Embryonic facial prominence (tissue), 1 donor: Measurements from ENCODE around the gene GAST.

Experiments
- DNase-seq: peaks from one replicate; pipeline ENCODE4 v3.0.0-alpha.2; 2016; ENCODE audit errors: extremely low spot score

GAST gene

GRCh38 chr17:41739661-41740352 lies 27.7 kb downstream of the GAST start:
- no peak for DNase-seq

GRCh38 chr17:41740506-41740905 lies 28.4 kb downstream of the GAST start:
- no peak for DNase-seq

GRCh38 chr17:41741709-41742108 lies 29.6 kb downstream of the GAST start:
- no peak for DNase-seq

DNA sequence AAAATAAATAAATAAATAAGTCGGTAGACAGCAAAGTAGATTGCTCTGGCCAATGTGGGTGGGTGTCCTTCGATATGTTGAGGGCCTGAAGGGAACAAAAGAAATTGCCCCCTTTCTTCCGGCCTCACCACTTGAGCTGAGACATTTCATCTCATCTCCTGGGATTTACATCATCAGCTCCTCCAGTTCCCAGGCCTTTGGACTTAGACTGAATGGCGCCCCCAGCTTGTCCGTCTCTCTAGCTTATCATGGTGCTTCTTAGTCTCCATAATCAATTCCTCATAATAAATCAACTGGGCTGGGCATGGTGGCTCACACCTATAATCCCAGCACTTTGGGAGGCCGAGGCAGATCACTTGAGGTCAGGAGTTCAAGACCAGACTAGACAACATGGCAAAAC lies 36.1 kb downstream of the GAST start:
- DNase-seq = no peak

- DNase-seq = no peak
Measured at GRCh38 chr17:41750862-41751261, 38.7 kb downstream of the GAST start.

DNA sequence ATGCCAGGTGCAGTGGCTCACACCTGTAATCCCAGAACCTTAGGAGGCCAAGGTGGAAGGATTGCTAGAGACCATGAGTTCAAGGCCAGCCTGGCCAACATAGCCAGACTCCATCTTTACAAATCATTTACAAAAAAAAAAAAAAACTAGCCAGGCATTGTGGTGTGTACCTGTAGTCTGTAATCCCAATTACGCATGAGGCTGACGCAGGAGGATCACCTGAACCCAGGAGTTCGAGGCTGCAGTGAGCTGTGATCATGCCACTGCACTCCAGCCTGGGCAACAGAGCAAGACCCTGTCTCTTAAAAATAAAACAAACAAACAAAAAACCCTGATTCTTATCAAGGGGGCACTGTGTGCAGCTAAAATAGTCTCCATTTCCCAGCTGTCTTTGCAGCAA lies 39.2 kb downstream of the GAST start:
- no peak for DNase-seq

DNA sequence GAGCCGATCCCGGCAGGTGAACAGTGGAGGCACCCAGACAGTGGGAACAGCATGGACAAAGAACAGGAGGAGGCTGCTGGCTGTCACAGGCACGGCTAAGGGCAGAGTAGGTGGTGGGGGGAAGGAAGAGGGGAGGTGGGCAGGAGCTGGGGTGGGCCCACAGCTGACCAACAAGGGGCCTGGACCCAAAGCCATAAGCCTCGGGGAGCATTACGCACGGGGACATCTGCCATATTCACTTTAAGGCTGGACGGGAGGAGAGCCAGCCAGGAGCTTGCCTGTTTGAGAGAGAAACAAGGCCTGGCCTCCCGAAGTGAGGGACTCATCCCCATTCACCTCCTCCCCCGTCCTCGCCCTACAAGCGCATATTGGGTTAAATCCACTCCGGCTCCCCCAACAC lies 41.9 kb downstream of the GAST start:
- no peak for DNase-seq

GRCh38 chr17:41758601-41759000 lies 46.5 kb downstream of the GAST start:
- DNase-seq = no peak

DNA sequence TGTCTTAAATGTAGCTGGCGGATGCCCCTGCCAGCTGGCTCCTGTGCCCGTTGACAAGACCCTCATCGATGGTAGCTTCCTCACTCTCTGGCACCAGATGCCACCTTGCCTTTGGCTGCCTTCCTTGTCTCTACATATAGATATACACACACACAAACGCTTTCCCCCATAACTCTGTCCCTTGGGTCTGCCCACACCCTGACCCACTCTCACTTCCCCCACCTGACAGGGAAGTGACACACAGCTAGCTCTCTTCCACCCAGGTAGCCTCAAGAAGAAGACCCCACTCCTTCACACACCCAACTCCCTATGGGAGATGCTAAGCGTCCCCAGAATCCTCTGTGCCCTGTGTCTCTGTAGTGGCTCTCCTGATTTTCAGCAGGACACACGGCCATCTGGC lies 48.7 kb downstream of the GAST start:
- no peak for DNase-seq

DNA sequence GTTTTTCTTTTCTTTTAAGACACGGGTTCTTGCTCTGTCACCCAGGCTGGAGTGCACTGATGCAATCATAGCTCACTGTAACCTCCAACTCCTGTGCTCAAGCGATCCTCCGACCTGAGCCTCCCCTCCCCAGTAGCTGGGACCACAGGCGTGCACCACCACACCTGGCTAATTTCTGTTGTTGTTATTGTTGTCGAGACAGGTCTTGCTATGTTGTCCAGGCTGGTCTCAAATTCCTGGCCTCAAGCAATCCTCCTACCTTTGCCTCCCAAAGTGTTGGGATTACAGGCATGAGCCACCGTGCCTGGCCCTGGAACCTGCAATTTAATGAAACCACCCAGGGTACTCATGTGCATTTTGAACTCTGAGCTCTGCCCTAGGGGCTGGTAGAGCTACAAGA lies 50.3 kb downstream of the GAST start:
- DNase-seq = no peak

DNA sequence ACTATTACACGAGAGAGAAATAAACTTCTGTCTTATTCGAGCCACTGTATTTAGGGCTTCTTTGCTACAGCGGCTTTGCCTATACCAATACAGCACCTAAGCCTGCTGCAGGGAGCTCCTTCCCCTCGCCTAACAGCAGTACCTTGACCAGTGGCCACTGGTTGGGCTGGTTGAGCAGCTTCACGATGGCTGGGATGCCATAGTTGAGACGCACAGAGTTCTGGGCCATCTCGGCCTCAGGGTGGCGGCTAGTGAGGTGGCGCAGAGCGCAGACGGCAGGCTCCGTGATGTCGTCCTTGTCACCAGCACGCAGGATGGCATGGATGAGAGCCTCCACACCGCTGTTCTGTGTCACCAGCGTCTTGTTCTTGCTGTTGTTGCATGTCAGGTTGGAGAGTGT lies 50.7 kb downstream of the GAST start:
- no peak for DNase-seq

- no peak for DNase-seq
Measured at GRCh38 chr17:41763327-41763726, 51.2 kb downstream of the GAST start.
